ENCODE measurements around the gene THSD7B. TPM values are rescaled to one million over a fixed set of nuclear protein-coding genes. Genes with fewer than 3 reads are reported as not detected.

The THSD7B gene
- total and polyA plus RNA-seq, 2 donors from 2014 or later = 0.34 to 0.85 TPM

GRCh38 chr2:137021763-137022162 lies 256.4 kb downstream of the THSD7B start:
- no peak for TF ChIP-seq CTCF (IDR thresholded peaks at IDR 0.05; ENCODE audit: borderline replicate concordance, extremely low read depth, insufficient read depth)
- Histone ChIP-seq H3K9ac (ENCODE audit: low read length in 3 of 3) (no peak overlapping the region), H3K4me1 (ENCODE audit: control insufficient read depth in 2 of 3, insufficient read depth in 2 of 3, low read depth in 1 of 3, low read length in 3 of 3) (no peaks in the 10 kb centered on the region), H3K27ac (ENCODE audit: low read depth in 2 of 2, low read length in 2 of 2) (no peak overlapping the region), H3K36me3 (ENCODE audit: control insufficient read depth in 2 of 3, insufficient read depth in 3 of 3, low read length in 3 of 3) (no peaks in the 10 kb centered on the region), H3K4me3 (ENCODE audit: low read length in 3 of 3) (no peak overlapping the region), H3K9me3 (ENCODE audit: control insufficient read depth in 2 of 3, insufficient read depth in 1 of 3, low read length in 3 of 3) (peaks cover 0 to 2% (median 0%) of the 10 kb centered on the region in 3 donors), H3K27me3 (ENCODE audit: control insufficient read depth, insufficient read depth, low read length) (no peaks in the 10 kb centered on the region)
- FAIRE-seq = no peak
- intact Hi-C loops (cut with DNase I) = no loop called here
- DNase-seq = no peak

GRCh38 chr2:137023205-137023604 lies 257.9 kb downstream of the THSD7B start:
- DNase-seq = peak in 3 of 5 donors; percentile 11 to 31 (median 25)
- Histone ChIP-seq H3K27me3 (ENCODE audit: control insufficient read depth, insufficient read depth, low read length) (no peaks in the 10 kb centered on the region), H3K9ac (ENCODE audit: low read length in 3 of 3) (no peak overlapping the region), H3K27ac (ENCODE audit: low read depth in 2 of 2, low read length in 2 of 2) (no peak overlapping the region), H3K9me3 (ENCODE audit: control insufficient read depth in 2 of 3, insufficient read depth in 1 of 3, low read length in 3 of 3) (no peaks in the 10 kb centered on the region), H3K4me3 (ENCODE audit: low read length in 3 of 3) (no peak overlapping the region), H3K4me1 (ENCODE audit: control insufficient read depth in 2 of 3, insufficient read depth in 2 of 3, low read depth in 1 of 3, low read length in 3 of 3) (no peaks in the 10 kb centered on the region), H3K36me3 (ENCODE audit: control insufficient read depth in 2 of 3, insufficient read depth in 3 of 3, low read length in 3 of 3) (no peaks in the 10 kb centered on the region)
- FAIRE-seq = no peak
- no peak for TF ChIP-seq CTCF (IDR thresholded peaks at IDR 0.05; ENCODE audit: borderline replicate concordance, extremely low read depth, insufficient read depth)
- intact Hi-C loops (cut with DNase I) = no loop called here

- Histone ChIP-seq H3K27me3 (ENCODE audit: control insufficient read depth, insufficient read depth, low read length) (no peaks in the 10 kb centered on the region), H3K36me3 (ENCODE audit: control insufficient read depth in 2 of 3, insufficient read depth in 3 of 3, low read length in 3 of 3) (no peaks in the 10 kb centered on the region), H3K4me1 (ENCODE audit: control insufficient read depth in 2 of 3, insufficient read depth in 2 of 3, low read depth in 1 of 3, low read length in 3 of 3) (no peaks in the 10 kb centered on the region), H3K4me3 (ENCODE audit: low read length in 3 of 3) (no peak overlapping the region), H3K27ac (ENCODE audit: low read depth in 2 of 2, low read length in 2 of 2) (no peak overlapping the region), H3K9ac (ENCODE audit: low read length in 3 of 3) (no peak overlapping the region), H3K9me3 (ENCODE audit: control insufficient read depth in 2 of 3, insufficient read depth in 1 of 3, low read length in 3 of 3) (no peaks in the 10 kb centered on the region)
- DNase-seq = no peak
- intact Hi-C loops (cut with DNase I) = no loop called here
- no peak for FAIRE-seq
- no peak for TF ChIP-seq CTCF (IDR thresholded peaks at IDR 0.05; ENCODE audit: borderline replicate concordance, extremely low read depth, insufficient read depth)
Measured at GRCh38 chr2:137031731-137032130, 266.4 kb downstream of the THSD7B start.

GRCh38 chr2:137036619-137037018 lies 271.3 kb downstream of the THSD7B start:
- H3K9me3 ChIP-seq (ENCODE audit: control insufficient read depth in 2 of 3, insufficient read depth in 1 of 3, low read length in 3 of 3) = no peaks in the 10 kb centered on the region
- FAIRE-seq = no peak
- intact Hi-C loops (cut with DNase I) = no loop called here
- no peak for TF ChIP-seq CTCF (IDR thresholded peaks at IDR 0.05; ENCODE audit: borderline replicate concordance, extremely low read depth, insufficient read depth)
- H3K27ac ChIP-seq (ENCODE audit: low read depth in 2 of 2, low read length in 2 of 2) = no peak overlapping the region
- H3K9ac ChIP-seq (ENCODE audit: low read length in 3 of 3) = no peak overlapping the region
- H3K27me3 ChIP-seq (ENCODE audit: control insufficient read depth, insufficient read depth, low read length) = no peaks in the 10 kb centered on the region
- no peaks in the 10 kb centered on the region for H3K36me3 ChIP-seq (ENCODE audit: control insufficient read depth in 2 of 3, insufficient read depth in 3 of 3, low read length in 3 of 3)
- no peaks in the 10 kb centered on the region for H3K4me1 ChIP-seq (ENCODE audit: control insufficient read depth in 2 of 3, insufficient read depth in 2 of 3, low read depth in 1 of 3, low read length in 3 of 3)
- no peak overlapping the region for H3K4me3 ChIP-seq (ENCODE audit: low read length in 3 of 3)
- no peak for DNase-seq
